K562 (cell line): ENCODE measurements around the gene YPEL2. TPM values are rescaled to one million over a fixed set of nuclear protein-coding genes. Genes with fewer than 3 reads are reported as not detected.

ENCODE experiments used
- ATAC-seq: fragments of 200-7000 bp; cut with Tn5 transposase; 3 replicates; pipeline ENCODE4 v1.9.1; 2020; ENCODE audit warnings: moderate library complexity
- BruUV-seq: library from RNA; stranded (reverse); fragments of 400-500 nt; replicated peaks from 2 replicates; lab custom pipeline; 2021; lab: Mats Ljungman, UMichigan
- CTCF ChIA-PET: fragments of 300-600 bp; formaldehyde crosslinking; extraction: SDS; loops from one replicate; lab custom pipeline; 2021; ENCODE audit warnings: low intra/inter-chr PET ratio; lab: Yijun Ruan, JAX
- POLR2A ChIA-PET: fragments of 300-600, 350-650 bp; sonication (Branson Sonifier 250); formaldehyde crosslinking; extraction: SDS; loops from one replicate; lab custom pipeline; 2021; ENCODE audit warnings: antibody characterized with exemption, inconsistent platforms; lab: Yijun Ruan, JAX
- DNase-seq, 4 experiments: peaks; one replicate each; pipeline versions ENCODE4 v3.0.0 to v3.0.0-alpha.2; 2011 to 2018; ENCODE audit warnings: low spot score in 3 of 4, mixed read lengths in 3 of 4; ENCODE audit errors: extremely low read depth in 1 of 4
- FAIRE-seq: peaks from 2 replicates; lab custom pipeline; 2011; peaks lifted over from hg19 to GRCh38; lab: Jason Lieb, UNC
- H2AFZ ChIP-seq: 2 replicates; pipeline ENCODE4 v1.6.0; 2011; ENCODE audit warnings: low read depth, low read length, control low read depth, inconsistent platforms
- H3K27ac ChIP-seq: fragments of 200-600 bp; 3 replicates; pipeline ENCODE4 v1.8.0; 2011; ENCODE audit warnings: low read depth, mild to moderate bottlenecking, control low read depth, inconsistent platforms, low read length, moderate library complexity, mixed read lengths; ENCODE audit errors: extremely low read depth
- H3K27me3 ChIP-seq, 2 experiments: fragments of 300-600 bp in 1 of 2; 2 replicates in 1 of 2; 3 replicates in 1 of 2; pipeline versions ENCODE4 v1.6.0 to v1.8.0; 2011; ENCODE audit warnings: inconsistent platforms in 2 of 2, low read length in 2 of 2, mild to moderate bottlenecking in 1 of 2, mixed read lengths in 1 of 2, moderate library complexity in 1 of 2; ENCODE audit not compliant: control insufficient read depth in 2 of 2, insufficient read depth in 2 of 2
- H3K36me3 ChIP-seq: fragments of 300-600 bp; 3 replicates; pipeline ENCODE4 v1.8.0; 2011; ENCODE audit warnings: mild to moderate bottlenecking, low read length, inconsistent platforms; ENCODE audit not compliant: control insufficient read depth, insufficient read depth
- H3K4me1 ChIP-seq, 2 experiments: fragments of 200-600 bp in 1 of 2; replicated peaks in 1 of 2; 2 replicates in 1 of 2; 3 replicates in 1 of 2; pipeline versions ENCODE4 v1.5.1 to v1.8.0; 2011; ENCODE audit warnings: inconsistent platforms in 2 of 2, low read length in 2 of 2, mild to moderate bottlenecking in 1 of 2, mixed read lengths in 1 of 2, moderate library complexity in 1 of 2; ENCODE audit not compliant: control insufficient read depth in 2 of 2, insufficient read depth in 2 of 2
- H3K4me2 ChIP-seq: 2 replicates; pipeline ENCODE4 v1.6.1; 2011; ENCODE audit warnings: low read length, control low read depth, inconsistent platforms, mixed read lengths; ENCODE audit not compliant: insufficient read depth
- H3K4me3 ChIP-seq: fragments of 200-600 bp; sonication (generic), shearing (Covaris generic); 2 replicates; pipeline ENCODE4 v1.5.1; 2016; ENCODE audit warnings: control low read depth, inconsistent platforms
- H3K79me2 ChIP-seq: fragments of 200-600 bp; 3 replicates; pipeline ENCODE4 v1.8.0; 2011; ENCODE audit warnings: low read length, inconsistent platforms; ENCODE audit not compliant: control insufficient read depth, insufficient read depth
- H3K9ac ChIP-seq, 2 experiments: 2 replicates each; pipeline versions ENCODE4 v1.6.0 to v1.6.1; 2011; ENCODE audit warnings: low read depth in 2 of 2, low read length in 2 of 2, control low read depth in 1 of 2, inconsistent platforms in 1 of 2, mild to moderate bottlenecking in 1 of 2, mixed read lengths in 1 of 2; ENCODE audit not compliant: insufficient read depth in 1 of 2
- H3K9me1 ChIP-seq: one replicate; pipeline ENCODE4 v1.6.0; 2011; ENCODE audit warnings: inconsistent platforms, mild to moderate bottlenecking, low read length, moderate library complexity; ENCODE audit not compliant: control insufficient read depth, insufficient read depth
- H3K9me3 ChIP-seq: replicated peaks from 2 replicates; pipeline ENCODE4 v1.5.1; 2011; ENCODE audit warnings: low read depth, low read length, inconsistent platforms; ENCODE audit not compliant: control insufficient read depth, insufficient read depth
- H4K20me1 ChIP-seq: replicated peaks from 2 replicates; pipeline ENCODE4 v1.6.1; 2011; ENCODE audit warnings: low read length, inconsistent platforms, mixed read lengths; ENCODE audit not compliant: control insufficient read depth, insufficient read depth
- ATF1 ChIP-seq, 2 experiments: fragments of 450-650 bp in 1 of 2; IDR thresholded peaks; 2 replicates each; pipeline ENCODE4 v1.6.1; 2016; ENCODE audit warnings: missing compliant biosample characterization in 1 of 2, missing genetic modification characterization in 1 of 2
- BMI1 ChIP-seq: fragments of 150-350 bp; IDR thresholded peaks from 2 replicates; pipeline ENCODE4 v1.6.1; 2014; ENCODE audit warnings: low read length
- COPS2 ChIP-seq: fragments of 450-650 bp; conservative IDR thresholded peaks from 2 replicates; pipeline ENCODE4 v1.6.1; 2016; ENCODE audit warnings: mild to moderate bottlenecking, moderate library complexity
- ETS2 ChIP-seq: IDR thresholded peaks from 2 replicates; pipeline ENCODE4 v1.6.1; 2016; ENCODE audit warnings: borderline replicate concordance, missing genetic modification characterization, mild to moderate bottlenecking, moderate library complexity, missing compliant biosample characterization; ENCODE audit not compliant: poor library complexity, severe bottlenecking
- HNRNPLL ChIP-seq: fragments of 200-400 bp; formaldehyde crosslinking; IDR thresholded peaks from 2 replicates; pipeline ENCODE4 v1.6.1; 2017; ENCODE audit warnings: low read length, low read depth, mild to moderate bottlenecking; ENCODE audit not compliant: poor library complexity, severe bottlenecking
- NR3C1 ChIP-seq: sonication (generic); formaldehyde crosslinking; IDR thresholded peaks from 2 replicates; pipeline ENCODE4 v1.8.1; 2022; ENCODE audit warnings: missing genetic modification reagents
- PATZ1 ChIP-seq: fragments of 250-450 bp; sonication (Bioruptor Pico); IDR thresholded peaks from 2 replicates; pipeline ENCODE4 v1.5.0; 2020; ENCODE audit warnings: mild to moderate bottlenecking, borderline replicate concordance
- PHTF2 ChIP-seq: fragments of 250-450 bp; sonication (Bioruptor Pico); IDR thresholded peaks from 2 replicates; pipeline ENCODE4 v1.5.0; 2021; ENCODE audit warnings: mild to moderate bottlenecking
- SIX5 ChIP-seq, 2 experiments: IDR thresholded peaks; 2 replicates each; pipeline ENCODE4 v1.6.1; 2011; ENCODE audit warnings: low read length in 2 of 2, borderline replicate concordance in 1 of 2, low read depth in 1 of 2, mild to moderate bottlenecking in 1 of 2, moderate library complexity in 1 of 2; ENCODE audit not compliant: insufficient read depth in 1 of 2
- THRAP3 ChIP-seq: fragments of 450-650 bp; IDR thresholded peaks from 2 replicates; pipeline ENCODE4 v1.6.1; 2016; ENCODE audit warnings: mild to moderate bottlenecking, inconsistent platforms, borderline replicate concordance
- ZC3H11A ChIP-seq: IDR thresholded peaks from 2 replicates; pipeline ENCODE4 v1.6.1; 2012; ENCODE audit warnings: low read depth, low read length, improper control_type of control experiment
- ZNF121 ChIP-seq: sonication (generic); formaldehyde crosslinking; conservative IDR thresholded peaks from 2 replicates; pipeline ENCODE4 v1.8.0; 2022; ENCODE audit warnings: missing genetic modification reagents
- ZNF133 ChIP-seq: fragments of 250-450 bp; sonication (Bioruptor Pico); IDR thresholded peaks from 2 replicates; pipeline ENCODE4 v1.4.0; 2020; ENCODE audit warnings: mild to moderate bottlenecking
- ZNF212 ChIP-seq: fragments of 450-650 bp; formaldehyde crosslinking; IDR thresholded peaks from 2 replicates; pipeline ENCODE4 v1.4.0; 2020; ENCODE audit warnings: mild to moderate bottlenecking
- ZNF431 ChIP-seq: sonication (generic); formaldehyde crosslinking; IDR thresholded peaks from 2 replicates; pipeline ENCODE4 v1.8.0; 2022; ENCODE audit warnings: mild to moderate bottlenecking, missing genetic modification reagents
- in situ Hi-C: fragments of 300-500 bp; cut with MboI; formaldehyde crosslinking; loops from 4 replicates; pipeline ENCODE4 v1.15.0; 2018; ENCODE audit warnings: inconsistent platforms, mixed read lengths
- intact Hi-C: fragments of 100-400 bp; cut with micrococcal nuclease; formaldehyde crosslinking; loops from 2 replicates; pipeline ENCODE4 v1.14.2; 2022
- polyA plus RNA-seq, 8 experiments: library from polyadenylated mRNA; depleted of rRNA in 4 of 8; stranded (reverse) in 5 of 8; unstranded in 3 of 8; fragments of >200 nt; fragmentation: Nextera tagmentation in 2 of 8; fragmentation: Illumina TruSeq in 1 of 8; extraction: Ambion mirVana in 2 of 8; extraction: Trizol in 1 of 8; gene quantifications; 2 replicates each; pipeline versions ENCODE4 v1.2.1 to v1.2.3, GENCODE V29; 2011 to 2014; ENCODE audit warnings: inconsistent platforms in 1 of 8, missing spikeins in 1 of 8
- total RNA-seq, 7 experiments: library from RNA; depleted of rRNA in 6 of 7; stranded (reverse); fragments of >200 nt in 6 of 7; fragmentation: Illumina TruSeq in 2 of 7; extraction: Trizol in 2 of 7; gene quantifications; 2 replicates each; pipeline versions ENCODE4 v1.2.1 to v1.2.3, GENCODE V29; 2011 to 2021; ENCODE audit warnings: low replicate concordance in 1 of 7
- TF ChIP-seq, protein P1 (sequence below), 2 experiments: fragments of 450-650 bp; IDR thresholded peaks; 2 replicates each; pipeline ENCODE4 v1.6.1; 2018; ENCODE audit warnings: mild to moderate bottlenecking in 2 of 2, low read depth in 1 of 2; ENCODE audit not compliant: partially characterized antibody in 2 of 2

YPEL2 gene
- total and polyA plus RNA-seq, 9 of the 15 experiments (the other 6 are each of a cell fraction or from before 2014, with no cell fraction given) = 0.11 to 2.4 (median 0.47) TPM

DNA sequence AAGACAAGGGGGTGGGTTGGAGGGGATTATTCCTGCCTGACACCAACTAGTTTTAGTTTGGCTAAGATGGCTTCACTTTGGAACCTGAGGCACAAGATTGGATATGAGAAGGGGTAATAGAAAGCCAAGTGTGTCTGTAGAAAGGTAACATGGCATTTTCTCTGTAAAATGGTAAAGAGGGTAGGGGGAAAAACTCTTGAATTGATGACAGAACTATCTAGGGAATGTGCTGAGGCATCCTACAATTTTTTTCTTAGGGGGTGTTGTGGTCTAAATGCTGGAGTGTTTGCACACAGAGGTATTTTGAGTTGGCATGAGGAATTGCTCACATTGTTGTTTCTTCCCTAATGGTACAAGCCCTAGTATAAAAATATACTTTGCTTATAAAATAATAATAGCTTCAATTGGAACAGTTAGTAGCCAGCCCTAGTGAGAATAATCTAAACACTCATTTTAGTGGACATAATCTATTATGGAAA, 25.8 kb downstream of the YPEL2 start:
- Histone ChIP-seq H3K27ac (no peak overlapping the region), H3K79me2 (no peaks in the 10 kb centered on the region), H3K4me3 (no peak overlapping the region), H2AFZ (no peak overlapping the region), H3K4me2 (no peak overlapping the region), H3K9me3 (no peaks in the 10 kb centered on the region), H3K9ac (no peak overlapping the region), H3K9me1 (no peaks in the 10 kb centered on the region), H3K27me3 (peaks cover 9 to 27% of the 10 kb centered on the region in 2 experiments), H3K36me3 (no peaks in the 10 kb centered on the region), H3K4me1 (no peaks in the 10 kb centered on the region), H4K20me1 (peaks cover 19% of the 10 kb centered on the region)
- ATAC-seq (no peak), DNase-seq (no peak), FAIRE-seq (no peak)
- ChIA-PET POLR2A (no interaction called here), CTCF (no interaction called here)
- no TSS peak for BruUV-seq
- intact Hi-C loops = no loop called here
- in situ Hi-C loops = no loop called here
- TF ChIP-seq ZC3H11A (no peak), ETS2 (no peak), PATZ1 (CRISPR knock-in tag) (no peak), PHTF2 (no peak), NR3C1 (CRISPR knock-in tag) (no peak), THRAP3 (no peak), HNRNPLL (no peak), SIX5 (IDR thresholded peaks at IDR 0.05; ENCODE audit: borderline replicate concordance in 1 of 2, insufficient read depth in 1 of 2, low read depth in 1 of 2, low read length in 2 of 2) (no peak), BMI1 (no peak), ZNF133 (no peak), ATF1 (CRISPR knock-in tag; IDR thresholded peaks at IDR 0.05) (no peak), ATF1 (tag; IDR thresholded peaks at IDR 0.05) (no peak), ZNF121 (CRISPR knock-in tag) (no peak), COPS2 (no peak), ZNF212 (no peak), ZNF431 (CRISPR knock-in tag) (no peak)
- TF ChIP-seq, protein P1, sequence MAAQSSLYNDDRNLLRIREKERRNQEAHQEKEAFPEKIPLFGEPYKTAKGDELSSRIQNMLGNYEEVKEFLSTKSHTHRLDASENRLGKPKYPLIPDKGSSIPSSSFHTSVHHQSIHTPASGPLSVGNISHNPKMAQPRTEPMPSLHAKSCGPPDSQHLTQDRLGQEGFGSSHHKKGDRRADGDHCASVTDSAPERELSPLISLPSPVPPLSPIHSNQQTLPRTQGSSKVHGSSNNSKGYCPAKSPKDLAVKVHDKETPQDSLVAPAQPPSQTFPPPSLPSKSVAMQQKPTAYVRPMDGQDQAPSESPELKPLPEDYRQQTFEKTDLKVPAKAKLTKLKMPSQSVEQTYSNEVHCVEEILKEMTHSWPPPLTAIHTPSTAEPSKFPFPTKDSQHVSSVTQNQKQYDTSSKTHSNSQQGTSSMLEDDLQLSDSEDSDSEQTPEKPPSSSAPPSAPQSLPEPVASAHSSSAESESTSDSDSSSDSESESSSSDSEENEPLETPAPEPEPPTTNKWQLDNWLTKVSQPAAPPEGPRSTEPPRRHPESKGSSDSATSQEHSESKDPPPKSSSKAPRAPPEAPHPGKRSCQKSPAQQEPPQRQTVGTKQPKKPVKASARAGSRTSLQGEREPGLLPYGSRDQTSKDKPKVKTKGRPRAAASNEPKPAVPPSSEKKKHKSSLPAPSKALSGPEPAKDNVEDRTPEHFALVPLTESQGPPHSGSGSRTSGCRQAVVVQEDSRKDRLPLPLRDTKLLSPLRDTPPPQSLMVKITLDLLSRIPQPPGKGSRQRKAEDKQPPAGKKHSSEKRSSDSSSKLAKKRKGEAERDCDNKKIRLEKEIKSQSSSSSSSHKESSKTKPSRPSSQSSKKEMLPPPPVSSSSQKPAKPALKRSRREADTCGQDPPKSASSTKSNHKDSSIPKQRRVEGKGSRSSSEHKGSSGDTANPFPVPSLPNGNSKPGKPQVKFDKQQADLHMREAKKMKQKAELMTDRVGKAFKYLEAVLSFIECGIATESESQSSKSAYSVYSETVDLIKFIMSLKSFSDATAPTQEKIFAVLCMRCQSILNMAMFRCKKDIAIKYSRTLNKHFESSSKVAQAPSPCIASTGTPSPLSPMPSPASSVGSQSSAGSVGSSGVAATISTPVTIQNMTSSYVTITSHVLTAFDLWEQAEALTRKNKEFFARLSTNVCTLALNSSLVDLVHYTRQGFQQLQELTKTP (IDR thresholded peaks at IDR 0.05; ENCODE audit: low read depth in 1 of 2, partially characterized antibody in 2 of 2) = no peak
